Bronchial smooth muscle cell (primary cell): ENCODE results near the gene RNASE11. TPM values are rescaled to one million over a fixed set of nuclear protein-coding genes. Genes with fewer than 3 reads are reported as not detected.

Experiments used
- total RNA-seq: library from RNA; depleted of rRNA; stranded (reverse); fragments of >200 nt; gene quantifications from 2 replicates; pipeline ENCODE4 v1.2.1, GENCODE V29; 2014

The RNASE11 gene
- total RNA-seq, result not detected in 2 replicates

GRCh38 chr14:20587489-20588154 lies at the start of gene RNASE11:
Gene RNASE11, minus strand, starts transcription at chr14:20588001.

DNA sequence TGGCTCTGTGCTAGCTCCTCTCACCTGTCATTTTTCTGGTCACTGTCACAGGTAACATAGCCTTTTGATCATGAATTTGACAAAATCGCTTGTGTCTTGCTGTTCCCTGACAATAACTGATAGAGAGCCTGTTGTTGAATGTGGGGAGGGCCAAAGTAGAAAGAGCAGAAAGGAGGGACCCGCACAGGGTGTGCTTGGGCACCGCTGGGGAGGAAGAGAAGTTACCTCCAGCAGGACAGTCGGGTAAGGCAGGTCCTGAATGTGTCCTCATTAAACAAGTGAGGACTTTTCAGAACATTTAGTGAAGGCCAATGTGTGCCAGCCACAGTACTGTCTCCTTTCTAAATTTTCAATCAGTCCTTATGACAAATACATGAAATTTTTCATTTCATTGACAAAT lies 3.4 kb upstream of the RNASE11 start, which contains the start of gene RNASE12:
RNASE12 (minus strand) TSS at position 142 of the 400 bp plus-strand sequence. CDS start 653 bp downstream, outside the sequence.

DNA sequence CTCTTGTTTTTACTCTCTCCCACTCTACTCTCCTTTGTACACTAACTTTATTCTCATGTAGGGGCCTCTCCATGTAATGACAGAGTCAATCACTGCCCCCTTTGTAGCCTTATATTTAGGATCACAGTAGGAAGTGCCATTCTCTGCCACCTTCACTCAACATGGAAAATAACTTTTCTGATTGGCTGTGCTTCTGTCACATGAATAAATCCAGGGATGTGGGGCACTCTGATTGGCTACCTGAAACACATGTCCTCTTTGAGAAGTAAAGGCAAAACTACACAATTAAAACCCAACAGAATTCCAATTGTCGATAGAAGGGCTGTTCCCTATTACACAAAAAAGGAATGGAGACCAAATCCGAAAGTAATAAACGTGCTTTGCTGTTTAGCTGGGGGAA lies 26.8 kb downstream of the RNASE11 start, which contains the start of gene RNASE9:
RNASE9 (minus strand) TSS at position 87 of the 400 bp plus-strand sequence.

Other genes with a start within 250 kb of the RNASE11 start
- gene PARP2, start 244.4 kb downstream of the RNASE11 start, total RNA-seq, result 3.3 and 5.7 TPM in 2 replicates
- 12.0 and 12.5 TPM in 2 replicates for gene TEP1, start 174.5 kb downstream of the RNASE11 start, total RNA-seq
- gene KLHL33, start 151.8 kb downstream of the RNASE11 start, total RNA-seq, result 0.32 and 0.60 TPM in 2 replicates
- gene OSGEP, start 133.2 kb downstream of the RNASE11 start, total RNA-seq, result 24.9 and 26.3 TPM in 2 replicates
- 46.5 and 68.7 TPM in 2 replicates for gene APEX1, start 132.8 kb downstream of the RNASE11 start, total RNA-seq
- gene PIP4P1, start 126.6 kb downstream of the RNASE11 start, total RNA-seq, result 20.9 and 22.1 TPM in 2 replicates
- gene PNP, start 118.6 kb downstream of the RNASE11 start, total RNA-seq, result 6.6 and 9.6 TPM in 2 replicates
- gene RNASE10, start 82.5 kb downstream of the RNASE11 start, total RNA-seq, result 0.17 TPM in 1 of 2 replicates, not detected in the other
- gene RNASE9, start 27.0 kb downstream of the RNASE11 start, total RNA-seq, result not detected in 2 replicates
- not detected in 2 replicates for gene RNASE12, start 3.4 kb upstream of the RNASE11 start, total RNA-seq
- gene OR6S1, start 53.7 kb upstream of the RNASE11 start, total RNA-seq, result not detected in 2 replicates
- 10.2 and 31.9 TPM in 2 replicates for gene RNASE4, start 96.6 kb upstream of the RNASE11 start, total RNA-seq
- gene ANG, start 100.8 kb upstream of the RNASE11 start, total RNA-seq, result 3.9 and 5.2 TPM in 2 replicates
- gene EDDM3A, start 157.9 kb upstream of the RNASE11 start, total RNA-seq, result not detected in 2 replicates
- not detected in 2 replicates for gene EDDM3B, start 180.4 kb upstream of the RNASE11 start, total RNA-seq
- gene RNASE6, start 193.3 kb upstream of the RNASE11 start, total RNA-seq, result not detected in 2 replicates
- gene RNASE1, start 214.8 kb upstream of the RNASE11 start, total RNA-seq, result 0.16 TPM in 1 of 2 replicates, not detected in the other